Activated CD8-positive, alpha-beta T cell treated with anti-CD3 and anti-CD28 coated beads for 36 hours (primary cell): Measurements from ENCODE around the gene CHST11. TPM values are rescaled to one million over a fixed set of nuclear protein-coding genes. Genes with fewer than 3 reads are reported as not detected.

ENCODE experiments used
- ATAC-seq: fragments of 200-7000 bp; cut with Tn5 transposase; one replicate; pipeline ENCODE4 v1.10.0; 2021; ENCODE audit warnings: mild to moderate bottlenecking, moderate library complexity
- CTCF ChIA-PET: fragments of 350-600 bp; sonication (Branson Sonifier 250); formaldehyde crosslinking; loops from one replicate; lab custom pipeline; 2021; ENCODE audit warnings: antibody characterized with exemption; lab: Charles Lee
- POLR2A ChIA-PET: fragments of 350-600 bp; sonication (Branson Sonifier 250); formaldehyde crosslinking; loops from one replicate; lab custom pipeline; 2021; ENCODE audit warnings: antibody characterized with exemption; lab: Charles Lee
- DNase-seq: peaks from one replicate; pipeline ENCODE4 v3.0.0-alpha.2; 2020
- H3K27ac Mint-ChIP-seq: one replicate; pipeline ENCODE4 v1.8.0; 2021; ENCODE audit warnings: mild to moderate bottlenecking, mixed read lengths
- H3K27me3 Mint-ChIP-seq: one replicate; pipeline ENCODE4 v1.8.0; 2021; ENCODE audit warnings: mixed read lengths
- H3K36me3 Mint-ChIP-seq: one replicate; pipeline ENCODE4 v1.8.0; 2021; ENCODE audit warnings: low read depth, mixed read lengths
- H3K4me1 Mint-ChIP-seq: one replicate; pipeline ENCODE4 v1.8.0; 2021; ENCODE audit warnings: low read depth, mixed read lengths
- H3K4me3 Mint-ChIP-seq: one replicate; pipeline ENCODE4 v1.8.0; 2021; ENCODE audit warnings: mild to moderate bottlenecking, moderate library complexity, mixed read lengths
- H3K9me3 Mint-ChIP-seq: one replicate; pipeline ENCODE4 v1.8.0; 2021; ENCODE audit warnings: mixed read lengths
- CTCF ChIP-seq: fragments of 200-600 bp; IDR thresholded peaks from one replicate; pipeline ENCODE4 v1.8.0; 2022; ENCODE audit warnings: antibody characterized with exemption, mild to moderate bottlenecking
- intact Hi-C: fragments of 100-400 bp; cut with micrococcal nuclease; formaldehyde crosslinking; loops from one replicate; pipeline ENCODE4 v1.10.0; 2022
- total RNA-seq, 2 experiments: library from RNA; stranded (reverse); gene quantifications; one replicate each; pipeline ENCODE4 v1.2.3, GENCODE V29; 2021

The CHST11 gene
- total RNA-seq, 2 experiments from 2014 or later: 30.9 to 33.9 TPM

- ChIA-PET CTCF (interaction anchor here (0.7 to 3.8 kb wide), 7 partner anchors 8 to 289 kb away, joined by 3 to 13 read pairs (median 4); no protein-coding TSS in a partner anchor), POLR2A (interaction anchor here (0.6 to 2.0 kb wide), 6 partner anchors 10 to 214 kb away, joined by 3 to 6 read pairs (median 4); partner anchors contain the start of gene CHST11)
- intact Hi-C loops: loop anchor here (2.0 to 10.0 kb wide), 2 partner anchors 48 to 286 kb away; no protein-coding TSS in a partner anchor
- H3K4me3 Mint-ChIP-seq: peak overlapping the region; percentile 70
- no peak for DNase-seq
- peak overlapping the region; percentile 97 for H3K27ac Mint-ChIP-seq
- no peak for TF ChIP-seq CTCF
- peak; percentile 1 for ATAC-seq
- H3K36me3 Mint-ChIP-seq: no peaks in the 10 kb centered on the region
- no peaks in the 10 kb centered on the region for H3K9me3 Mint-ChIP-seq
- peaks cover 60% of the 10 kb centered on the region for H3K4me1 Mint-ChIP-seq
- H3K27me3 Mint-ChIP-seq: no peaks in the 10 kb centered on the region
Observed at GRCh38 chr12:104670439-104671408, 214.0 kb downstream of the CHST11 start.

- Mint-ChIP-seq H3K27ac (peak overlapping the region; percentile 97), H3K36me3 (no peaks in the 10 kb centered on the region), H3K4me3 (peak overlapping the region; percentile 70), H3K9me3 (no peaks in the 10 kb centered on the region), H3K4me1 (peaks cover 60% of the 10 kb centered on the region), H3K27me3 (no peaks in the 10 kb centered on the region)
- TF ChIP-seq CTCF: no peak
- intact Hi-C loops: loop anchor here (2.0 to 10.0 kb wide), 2 partner anchors 47 to 287 kb away; no protein-coding TSS in a partner anchor
- CTCF ChIA-PET: interaction anchor here (0.7 to 3.8 kb wide), 10 partner anchors 9 to 290 kb away, joined by 3 to 13 read pairs (median 4); no protein-coding TSS in a partner anchor
- POLR2A ChIA-PET: interaction anchor here (1.0 to 2.2 kb wide), 5 partner anchors 9 to 215 kb away, joined by 3 to 11 read pairs (median 6); partner anchors contain the start of gene CHST11
- DNase-seq (peak; percentile 98), ATAC-seq (peak; percentile 80)
Observed at GRCh38 chr12:104671409-104672095, 214.8 kb downstream of the CHST11 start.

- Mint-ChIP-seq H3K36me3 (no peaks in the 10 kb centered on the region), H3K4me1 (peaks cover 60% of the 10 kb centered on the region), H3K9me3 (no peaks in the 10 kb centered on the region), H3K27me3 (no peaks in the 10 kb centered on the region), H3K27ac (peak overlapping the region; percentile 97), H3K4me3 (peak overlapping the region; percentile 70)
- POLR2A ChIA-PET: interaction anchor here (1.6 to 2.2 kb wide), 4 partner anchors 8 to 215 kb away, joined by 5 to 11 read pairs (median 6); partner anchors contain the start of gene CHST11
- no peak for ATAC-seq
- intact Hi-C loops: loop anchor here (10.0 kb wide), 1 partner anchor 287 kb away; no protein-coding TSS in a partner anchor
- DNase-seq: no peak
- CTCF ChIA-PET: interaction anchor here (0.7 to 3.8 kb wide), 7 partner anchors 8 to 290 kb away, joined by 3 to 13 read pairs (median 3); no protein-coding TSS in a partner anchor
- no peak for TF ChIP-seq CTCF
Observed at GRCh38 chr12:104672096-104672445, 215.3 kb downstream of the CHST11 start.

- H3K27ac Mint-ChIP-seq: peak overlapping the region; percentile 97
- ATAC-seq (no peak), DNase-seq (no peak)
- peaks cover 61% of the 10 kb centered on the region for H3K4me1 Mint-ChIP-seq
- no peaks in the 10 kb centered on the region for H3K9me3 Mint-ChIP-seq
- TF ChIP-seq CTCF: no peak
- no peaks in the 10 kb centered on the region for H3K27me3 Mint-ChIP-seq
- ChIA-PET POLR2A (interaction anchor here (0.7 to 2.2 kb wide), 6 partner anchors 8 to 216 kb away, joined by 3 to 11 read pairs (median 6); partner anchors contain the start of gene CHST11), CTCF (interaction anchor here (0.7 to 3.8 kb wide), 6 partner anchors 8 to 291 kb away, joined by 3 to 13 read pairs (median 4); no protein-coding TSS in a partner anchor)
- H3K4me3 Mint-ChIP-seq: no peak overlapping the region
- no peaks in the 10 kb centered on the region for H3K36me3 Mint-ChIP-seq
- intact Hi-C loops: loop anchor here (10.0 kb wide), 1 partner anchor 288 kb away; no protein-coding TSS in a partner anchor
Observed at GRCh38 chr12:104672501-104673265, 215.9 kb downstream of the CHST11 start.
